DND-41 (cell line): ENCODE results near the gene MTA3.

Source experiments
- CTCF ChIP-seq: IDR thresholded peaks from 2 replicates; pipeline ENCODE4 v1.5.1; 2012; ENCODE audit warnings: borderline replicate concordance, low read length, moderate library complexity, mild to moderate bottlenecking; ENCODE audit not compliant: poor library complexity, severe bottlenecking; ENCODE audit errors: extremely low read depth
- EZH2 ChIP-seq: IDR thresholded peaks from 3 replicates; pipeline ENCODE4 v1.6.1; 2012; ENCODE audit warnings: borderline replicate concordance, low read depth, mild to moderate bottlenecking, moderate library complexity, low read length, inconsistent platforms; ENCODE audit not compliant: severe bottlenecking

- TF ChIP-seq CTCF (no peak), EZH2 (no peak)
Observed at GRCh38 chr2:42797281-42797680, 228.8 kb downstream of the MTA3 start.
